GM19328 (cell line): ENCODE measurements around the gene TMOD4.

Experiments used
- ATAC-seq: cut with Tn5 transposase; IDR thresholded peaks from one replicate; pipeline ENCODE4 v1.9.1; 2021; ENCODE audit warnings: mild to moderate bottlenecking, moderate library complexity; ENCODE audit not compliant: unreplicated experiment

Gene TMOD4

DNA sequence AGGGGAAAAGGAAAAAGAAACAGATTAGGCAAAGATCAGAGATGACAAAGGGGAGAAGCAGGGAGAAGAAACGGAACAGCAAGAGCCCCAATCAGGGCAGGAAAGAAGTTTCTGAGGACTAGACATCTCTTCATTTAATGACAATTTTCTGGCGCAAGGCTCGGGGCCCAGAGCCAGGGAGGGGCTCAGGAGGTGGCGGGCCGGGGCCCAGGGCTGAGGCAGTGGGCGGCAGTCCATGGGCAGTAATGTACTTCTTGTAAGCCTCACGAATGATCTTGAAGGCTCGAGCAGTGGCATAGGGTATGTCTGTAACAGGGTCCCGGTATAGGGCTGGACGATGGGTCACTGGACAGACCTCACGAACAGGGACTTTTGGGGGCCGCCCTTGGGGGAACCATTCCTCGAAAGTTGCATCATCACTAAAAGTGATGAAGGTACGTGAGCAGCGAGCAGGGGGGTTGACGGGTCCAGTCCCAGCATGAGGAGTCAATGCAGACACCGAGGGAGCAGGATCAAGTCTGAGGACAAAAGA is 799 bp upstream of the TMOD4 start:
- ATAC-seq = no peak

DNA sequence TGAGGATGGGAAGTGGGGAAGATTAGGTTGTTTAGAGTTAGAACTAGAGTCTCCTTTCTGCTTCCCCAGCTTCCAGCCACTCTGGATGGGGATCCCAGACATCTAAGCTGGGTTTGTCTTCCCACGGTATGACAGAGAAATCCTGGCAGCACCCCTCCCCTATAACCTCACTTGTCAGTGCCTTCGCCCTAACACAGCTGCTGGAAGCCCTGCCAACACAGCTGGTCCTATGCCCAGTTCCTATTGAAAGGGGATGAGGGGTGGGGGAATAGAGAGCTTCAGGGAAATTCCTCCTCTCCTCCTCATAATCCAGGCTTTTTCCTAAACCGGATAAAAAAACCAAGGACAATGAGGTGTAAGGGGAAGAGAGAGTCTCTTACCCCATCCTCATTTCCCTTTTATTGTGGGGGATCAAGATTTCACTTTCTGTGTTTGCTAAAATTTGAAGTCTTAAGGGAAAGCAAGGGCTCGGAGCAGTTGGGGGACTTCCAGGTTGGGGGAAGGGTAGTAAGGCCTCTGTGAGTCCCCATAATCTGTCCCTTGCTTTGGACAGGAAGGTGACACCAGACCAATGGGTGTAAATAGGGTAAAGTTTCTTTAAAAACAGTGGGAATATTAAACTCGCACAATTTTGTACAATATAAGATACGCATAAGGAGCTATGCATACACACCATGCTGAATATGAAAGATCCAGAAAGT is 590 bp downstream of the TMOD4 start:
- ATAC-seq = no peak

DNA sequence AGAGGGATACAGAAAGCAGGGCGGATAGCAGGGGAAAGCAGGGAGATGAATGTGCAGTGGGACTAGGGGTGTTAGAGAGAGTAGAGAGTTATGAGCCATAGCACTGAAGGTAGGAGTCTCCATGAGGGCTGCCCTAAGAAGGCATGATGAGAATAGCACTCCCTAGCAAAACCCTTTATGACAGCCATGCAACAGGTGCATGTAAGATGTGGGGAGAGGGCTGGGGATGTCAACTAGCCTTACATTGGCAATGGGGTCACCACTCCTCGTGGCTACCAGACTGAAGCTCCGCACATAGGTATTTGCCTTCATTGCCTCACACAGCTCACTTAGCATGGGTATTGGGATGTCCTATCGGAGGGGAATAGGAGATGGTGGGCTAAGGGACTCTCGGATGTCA is 4.6 kb downstream of the TMOD4 start:
- ATAC-seq = no peak

DNA sequence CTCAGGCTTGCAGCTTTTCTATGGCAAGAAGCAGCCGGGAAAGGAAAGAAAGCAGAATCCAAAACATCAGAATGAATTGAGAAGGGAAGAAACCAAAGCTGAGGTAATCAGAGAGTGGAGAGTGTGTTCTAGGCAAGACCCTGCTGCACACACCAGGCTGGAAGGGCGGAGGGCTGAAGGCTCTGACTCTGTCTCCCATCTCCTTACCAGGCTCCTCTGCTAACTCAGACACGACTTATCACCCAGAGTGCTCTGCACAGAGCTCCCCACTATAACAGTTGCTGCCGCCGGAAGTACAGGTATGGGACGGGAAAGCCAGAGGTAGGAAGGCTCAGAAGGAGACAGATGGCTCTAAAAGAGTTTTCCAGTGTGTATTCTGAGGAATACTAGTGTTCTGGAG is 8.7 kb downstream of the TMOD4 start:
- ATAC-seq = no peak

DNA sequence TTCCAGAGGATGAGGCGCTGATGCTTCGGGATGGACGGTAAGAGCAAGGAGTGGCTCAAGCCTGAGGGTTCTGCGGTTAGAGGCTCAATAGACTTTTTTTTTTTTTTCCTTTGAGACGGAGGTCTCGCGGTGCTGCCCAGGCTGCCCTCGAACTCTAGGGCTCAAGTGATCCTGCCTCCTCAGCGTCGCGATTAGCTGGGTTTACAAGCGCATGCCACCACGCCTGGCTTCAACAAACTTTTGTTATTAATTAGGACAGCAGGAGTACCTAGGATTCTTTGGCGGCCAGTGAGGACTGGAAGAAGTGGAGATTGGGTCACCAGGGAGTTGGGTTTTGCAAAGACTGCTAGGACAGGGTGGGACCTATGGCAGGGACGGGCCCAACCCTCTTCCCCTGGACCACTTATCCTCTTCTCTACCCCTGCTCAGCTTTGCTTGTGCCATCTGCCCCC is 9.2 kb downstream of the TMOD4 start:
- no peak for ATAC-seq

DNA sequence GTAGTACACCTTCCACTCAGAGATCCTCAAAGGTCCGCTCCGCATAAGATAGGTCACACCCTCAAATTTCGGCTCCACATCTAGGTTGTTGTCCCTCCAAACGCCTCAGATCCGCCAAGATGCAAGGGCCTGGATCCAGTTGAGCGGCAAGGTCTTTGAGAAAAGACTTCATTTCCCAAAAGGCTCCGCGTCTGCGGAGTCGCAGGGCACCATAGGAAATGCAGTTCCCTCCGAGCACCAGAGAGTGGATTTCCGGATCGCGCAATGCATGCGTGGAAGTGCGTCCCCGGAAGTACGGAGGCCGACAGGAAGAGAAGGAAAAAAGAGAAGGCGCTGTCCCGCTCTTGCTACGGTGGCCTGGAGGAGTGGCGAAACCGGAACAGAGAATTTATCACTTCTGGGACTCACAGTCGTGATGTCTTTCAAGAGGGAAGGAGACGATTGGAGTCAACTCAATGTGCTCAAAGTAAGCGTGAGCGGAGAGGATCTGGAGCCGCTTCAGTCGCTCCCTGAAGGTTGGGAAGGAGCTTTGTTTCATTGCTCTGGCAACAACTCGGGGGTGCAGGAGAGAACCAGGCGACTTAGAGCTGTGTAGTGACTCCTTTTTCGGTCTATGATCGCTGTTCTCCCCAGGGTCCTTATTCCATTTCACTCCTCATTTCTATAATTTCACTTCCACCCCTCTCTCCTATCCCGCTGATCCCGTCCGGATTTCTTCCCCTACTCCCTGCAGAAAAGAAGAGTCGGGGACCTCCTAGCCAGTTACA is 9.9 kb downstream of the TMOD4 start, which contains the start of the genes LYSMD1 and SCNM1:
LYSMD1 (minus strand) TSS at position 165 of the 767 bp plus-strand sequence. CDS start 644 bp downstream, outside the sequence.
SCNM1 (plus strand) TSS at position 407 of the 767 bp plus-strand sequence; CDS start at position 416, 9 bp downstream.
- peak; percentile 85 for ATAC-seq

DNA sequence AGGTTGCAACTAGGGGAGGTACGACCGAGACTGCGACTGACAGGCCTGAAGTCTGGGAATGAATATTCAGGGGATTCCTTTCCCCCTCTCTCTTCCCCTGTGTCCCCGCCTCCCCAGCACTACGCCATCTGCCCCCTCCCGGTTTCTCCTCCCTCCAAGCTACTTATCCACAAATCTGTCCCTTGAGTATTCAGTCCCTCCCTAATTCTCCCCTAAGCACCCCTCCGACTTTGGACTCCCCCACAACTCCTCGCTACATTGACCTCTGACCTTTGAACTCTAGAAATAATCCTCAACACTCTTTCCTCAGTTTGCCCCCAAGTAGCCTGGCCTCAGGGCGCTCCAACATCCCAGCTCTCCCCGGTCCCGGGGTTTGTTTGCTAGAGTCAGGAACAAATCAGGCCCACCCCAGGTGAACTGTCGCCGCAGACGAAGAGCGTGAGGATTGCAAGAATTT is 10.5 kb downstream of the TMOD4 start:
- no peak for ATAC-seq

DNA sequence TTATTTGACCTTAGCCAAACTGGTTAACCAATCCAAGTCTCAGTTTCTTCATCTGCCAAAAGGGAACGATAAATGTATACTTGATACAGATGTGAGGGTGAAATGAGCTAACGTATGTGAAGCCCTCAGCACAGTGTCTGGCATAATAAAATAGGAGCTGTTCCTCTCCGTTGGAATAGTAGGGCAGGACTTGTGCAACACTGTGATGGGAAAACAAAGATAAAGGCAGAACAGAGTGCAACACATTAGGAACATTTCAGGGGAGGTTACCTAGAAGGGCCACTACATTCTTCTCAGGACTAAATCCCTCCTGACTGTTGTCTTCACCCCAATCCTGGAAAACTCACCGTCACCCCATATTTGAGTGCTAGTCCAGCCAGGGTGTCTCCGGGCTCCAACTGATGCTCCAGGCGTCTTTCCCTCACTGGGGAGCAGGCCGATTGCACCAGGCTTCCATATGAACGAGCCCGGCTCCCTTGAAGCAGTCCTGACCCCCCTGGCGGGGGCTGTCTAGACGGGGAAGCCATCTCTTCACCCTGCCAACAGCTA is 11.0 kb downstream of the TMOD4 start:
- no peak for ATAC-seq

DNA sequence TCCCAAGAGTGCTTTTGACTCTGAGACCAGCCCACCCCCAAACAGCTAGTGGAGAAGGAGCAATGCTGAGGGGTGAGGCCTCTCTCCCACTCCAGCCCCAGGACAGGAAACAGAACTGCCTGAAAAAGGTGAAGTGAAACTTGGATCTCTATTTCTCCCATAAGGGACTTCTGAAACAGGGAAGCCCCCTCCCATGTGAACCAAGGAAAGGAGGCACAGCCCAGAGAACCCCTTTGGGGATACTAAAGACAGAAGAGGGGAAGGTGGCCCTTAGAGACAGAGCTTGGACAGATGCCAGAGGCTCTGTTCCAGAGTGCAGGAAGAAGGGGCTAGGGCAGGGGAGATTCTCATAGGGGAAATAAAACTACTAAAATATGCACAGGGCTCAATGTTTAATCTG is 16.4 kb downstream of the TMOD4 start:
- no peak for ATAC-seq

DNA sequence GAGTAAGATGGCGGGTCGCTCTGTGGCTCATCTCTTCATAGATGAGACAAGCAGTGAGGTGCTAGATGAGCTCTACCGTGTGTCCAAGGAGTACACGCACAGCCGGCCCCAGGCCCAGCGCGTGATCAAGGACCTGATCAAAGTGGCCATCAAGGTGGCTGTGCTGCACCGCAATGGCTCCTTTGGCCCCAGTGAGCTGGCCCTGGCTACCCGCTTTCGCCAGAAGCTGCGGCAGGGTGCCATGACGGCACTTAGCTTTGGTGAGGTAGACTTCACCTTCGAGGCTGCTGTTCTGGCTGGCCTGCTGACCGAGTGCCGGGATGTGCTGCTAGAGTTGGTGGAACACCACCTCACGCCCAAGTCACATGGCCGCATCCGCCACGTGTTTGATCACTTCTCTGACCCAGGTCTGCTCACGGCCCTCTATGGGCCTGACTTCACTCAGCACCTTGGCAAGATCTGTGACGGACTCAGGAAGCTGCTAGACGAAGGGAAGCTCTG is 17.0 kb downstream of the TMOD4 start:
- no peak for ATAC-seq

DNA sequence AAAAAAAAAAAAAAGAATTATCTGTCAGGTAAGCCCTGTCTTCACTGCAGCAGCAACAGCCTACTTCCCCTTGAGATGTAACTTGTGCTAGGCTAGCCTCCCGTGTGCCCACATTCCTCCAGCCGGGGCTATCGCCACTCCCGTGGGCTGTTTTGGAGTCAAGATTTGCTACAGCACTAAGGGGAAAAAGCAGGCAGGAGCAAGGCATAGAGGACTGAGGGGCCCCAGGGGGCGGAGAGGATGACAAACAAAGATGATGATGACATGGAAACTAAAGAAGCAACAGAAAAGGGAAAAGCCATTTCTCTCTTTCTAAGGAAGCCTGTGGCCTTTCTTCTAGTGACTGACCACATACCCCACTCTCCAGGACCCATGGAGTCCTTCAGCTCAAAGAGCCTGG is 17.5 kb downstream of the TMOD4 start:
- ATAC-seq = no peak

DNA sequence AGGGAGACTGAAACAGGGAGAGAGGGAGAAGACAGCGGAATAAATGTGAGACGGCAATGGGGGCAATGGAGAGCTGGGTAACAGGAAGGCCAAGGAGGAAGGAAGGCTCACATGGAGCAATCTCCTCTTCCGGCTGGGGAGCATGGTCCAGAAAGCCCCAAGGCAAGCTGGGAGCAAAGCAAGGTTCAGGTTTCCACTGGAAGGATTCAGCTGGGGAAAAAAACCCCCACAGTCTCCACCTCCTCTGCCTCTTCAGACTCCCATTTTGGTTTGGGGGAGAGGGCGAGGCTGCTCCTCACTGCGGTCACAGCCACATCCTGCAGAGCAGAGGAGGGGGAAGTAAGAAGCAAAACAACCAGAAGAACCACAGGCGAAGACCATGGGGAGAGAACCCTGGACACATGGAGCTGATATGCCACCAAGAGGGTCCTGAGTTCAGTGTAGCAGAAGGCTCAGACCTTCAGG is 18.7 kb downstream of the TMOD4 start:
- no peak for ATAC-seq

DNA sequence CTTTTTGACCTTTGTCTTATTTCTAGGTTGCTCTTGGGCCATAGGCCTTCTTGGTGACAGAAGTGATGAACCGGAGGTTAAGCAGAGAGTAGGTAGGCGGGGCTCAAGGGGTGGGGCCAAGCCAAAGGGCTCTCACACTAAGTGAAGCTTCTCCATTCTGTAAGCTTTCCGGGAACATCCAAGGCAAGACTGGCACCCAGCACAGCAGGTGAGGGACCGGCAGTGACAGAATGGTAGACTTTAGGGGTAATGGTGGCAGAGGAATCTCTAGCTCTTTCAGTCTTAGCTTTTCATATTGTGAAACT is 19.3 kb downstream of the TMOD4 start, which contains the start of gene TNFAIP8L2:
TNFAIP8L2 (plus strand) TSS at position 135 of the 305 bp plus-strand sequence. CDS start 2,049 bp downstream, outside the sequence.
- peak; percentile 50 for ATAC-seq

DNA sequence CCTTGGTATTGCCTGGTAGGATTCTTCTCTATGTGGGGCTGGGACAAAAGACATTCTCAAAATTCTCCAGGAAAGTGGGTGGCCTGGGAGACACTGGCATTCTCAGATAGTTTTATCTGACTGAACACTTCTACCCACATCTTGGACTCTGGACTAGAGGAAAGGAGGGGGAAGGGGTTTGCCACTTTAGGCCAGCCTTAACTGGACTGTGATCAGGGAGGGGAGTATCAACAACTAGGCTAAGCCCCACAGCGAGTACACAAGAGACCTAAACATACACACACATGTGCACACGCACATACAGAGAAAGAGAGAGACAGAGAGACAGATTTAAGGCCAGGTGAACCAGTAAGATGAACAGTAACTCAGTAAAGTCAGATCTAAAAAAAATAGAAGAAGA is 28.1 kb downstream of the TMOD4 start:
- no peak for ATAC-seq

DNA sequence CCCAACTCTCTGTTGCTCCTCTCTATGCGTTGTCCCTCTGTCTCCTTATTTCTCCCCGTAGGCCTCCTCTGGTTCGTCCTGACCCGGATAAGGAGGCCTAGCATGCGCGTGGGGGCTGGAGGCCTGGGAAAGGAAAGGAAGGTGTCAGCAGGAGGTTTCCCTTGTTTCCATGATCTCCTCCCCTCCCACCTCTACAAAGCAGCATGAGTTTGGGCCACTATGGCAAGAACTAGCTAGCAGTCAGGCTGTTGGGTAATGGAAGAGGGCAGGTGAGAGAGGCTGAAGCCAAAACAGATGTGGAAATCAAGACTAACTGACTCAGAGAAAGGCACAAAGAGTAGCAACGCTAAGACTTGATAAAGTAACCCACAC is 28.7 kb downstream of the TMOD4 start:
- no peak for ATAC-seq

DNA sequence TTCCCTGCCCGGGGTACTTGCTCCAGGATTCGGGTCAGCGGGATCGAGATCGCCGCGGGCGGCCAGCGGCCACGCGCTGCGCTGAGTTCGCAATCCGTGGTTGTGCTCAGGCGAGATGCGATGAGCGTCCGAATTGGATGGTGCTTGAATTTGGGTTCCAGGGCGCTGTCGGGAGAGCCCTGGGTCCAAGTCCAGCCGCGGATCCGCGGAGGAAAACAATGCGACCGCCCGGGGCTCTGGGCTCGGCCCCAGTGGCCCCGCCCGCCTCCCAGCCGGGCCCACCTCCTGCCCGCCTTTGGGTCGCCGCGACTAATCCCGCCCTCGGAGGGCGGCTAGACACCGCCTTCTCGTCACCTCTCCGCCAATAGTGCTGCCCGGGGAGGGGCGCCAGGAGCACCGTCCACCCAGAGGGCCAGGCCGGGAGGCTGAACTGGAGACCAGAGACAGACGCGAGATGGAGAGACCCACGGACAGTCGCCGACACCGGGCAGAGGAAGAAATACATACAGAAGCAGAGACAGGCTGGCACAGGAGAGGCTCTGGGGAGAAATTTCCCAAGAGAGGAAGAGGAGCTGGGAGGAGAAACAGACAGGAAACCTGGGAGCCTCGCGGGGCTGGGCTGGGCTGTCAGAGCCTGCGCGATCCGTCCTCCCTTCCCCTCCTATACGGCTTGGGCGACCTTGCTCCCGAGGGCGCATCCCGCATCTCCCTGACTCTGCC is 29.2 kb downstream of the TMOD4 start, which contains the start of gene SEMA6C:
SEMA6C (minus strand) TSS at position 220 of the 720 bp plus-strand sequence. CDS start 4,010 bp downstream, outside the sequence.
- peak; percentile 98 for ATAC-seq

DNA sequence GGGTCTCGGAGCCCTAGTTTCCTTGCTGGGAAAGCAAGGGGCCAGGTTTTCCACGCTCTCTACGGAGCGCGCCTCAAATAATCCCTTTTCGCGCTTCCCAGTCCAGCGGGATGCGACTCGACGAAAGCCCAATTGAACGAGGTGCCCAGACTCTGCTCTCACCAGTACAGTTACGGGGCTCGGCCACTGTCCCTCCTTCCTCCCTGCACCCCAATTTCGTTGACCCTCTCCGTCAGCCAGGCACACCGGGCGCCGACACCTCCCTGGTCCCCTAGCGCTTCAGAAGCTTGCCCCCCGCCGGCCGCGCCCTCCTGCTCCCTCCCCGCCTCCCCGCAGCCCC is 29.7 kb downstream of the TMOD4 start:
- ATAC-seq = no peak

DNA sequence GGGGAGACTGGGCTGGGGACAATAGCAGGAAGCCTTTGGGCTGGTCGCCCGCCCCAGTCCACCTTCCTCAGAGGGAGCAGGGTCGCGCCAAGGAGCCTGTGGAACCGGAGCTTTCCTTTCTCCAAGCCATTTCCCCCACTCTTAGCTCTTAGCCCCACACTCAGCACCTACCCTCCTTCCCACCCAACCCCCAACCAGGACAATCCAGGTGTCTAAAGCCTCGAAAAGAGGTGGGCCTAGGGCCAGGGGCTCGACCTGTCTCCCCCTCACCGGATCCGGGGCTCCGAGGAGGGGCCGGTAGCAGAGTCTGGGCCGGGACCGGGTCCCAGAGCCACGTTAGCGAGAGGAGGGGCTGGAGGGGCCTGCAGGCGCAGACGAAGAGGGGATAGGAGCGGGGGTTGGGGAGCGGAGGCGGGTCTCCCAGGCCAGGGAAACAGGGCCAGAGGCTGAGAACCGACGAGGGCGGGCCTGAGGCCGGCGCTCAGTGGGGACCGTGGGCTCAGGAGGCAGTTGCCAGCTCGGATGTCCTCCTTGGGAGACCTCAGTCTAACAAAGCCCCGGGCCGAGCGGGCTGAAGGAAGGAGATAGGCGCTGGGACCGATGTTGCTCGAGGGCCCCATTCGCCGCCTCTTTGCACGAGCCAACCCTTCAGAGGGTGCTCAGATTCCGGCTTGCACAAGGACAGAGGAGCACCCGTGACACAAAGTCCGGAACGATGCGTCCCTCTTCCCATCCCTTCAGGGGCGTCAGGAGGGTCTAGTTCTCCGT is 30.3 kb downstream of the TMOD4 start:
- no peak for ATAC-seq

DNA sequence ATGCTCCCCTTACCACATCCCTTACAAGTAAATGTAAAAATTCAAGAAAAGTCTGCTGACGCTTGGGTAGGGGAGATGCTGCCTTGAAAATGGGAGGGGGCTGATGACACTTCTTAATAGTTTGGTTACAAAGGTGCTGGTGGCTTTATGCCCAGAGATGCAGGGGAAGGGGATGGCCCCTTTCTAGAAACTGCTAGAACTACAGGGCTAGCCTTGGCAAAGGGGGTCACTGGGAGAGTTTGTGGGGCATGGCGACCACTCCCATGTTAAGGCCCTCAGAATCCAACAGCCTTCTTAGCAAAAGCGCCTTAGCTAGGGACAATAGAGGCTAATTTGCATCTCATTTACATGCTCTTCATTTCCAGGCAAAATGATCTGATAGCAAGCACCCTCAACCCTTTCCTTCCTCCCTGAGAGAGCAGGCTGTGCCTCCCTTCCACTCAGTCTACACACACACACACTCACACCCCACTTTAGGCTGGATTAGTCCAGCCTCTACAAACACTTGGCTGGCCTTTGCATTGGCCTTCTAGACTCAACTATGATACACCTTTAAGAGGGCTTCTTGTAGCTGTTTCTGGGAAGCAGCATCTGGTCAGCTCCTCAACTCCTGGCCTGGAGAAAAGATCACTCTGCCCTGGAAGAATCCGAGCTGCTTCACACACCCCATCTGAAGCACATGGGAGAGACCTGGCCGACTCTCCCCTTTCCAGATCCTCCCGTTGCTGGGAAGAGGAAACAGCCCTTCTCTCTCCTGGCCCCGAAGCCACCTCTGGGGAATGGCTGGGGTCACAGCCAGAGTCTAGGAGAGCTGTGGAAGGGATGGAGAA is 31.1 kb downstream of the TMOD4 start:
- ATAC-seq = no peak
